Measurements from ENCODE around the gene USP8. TPM values are rescaled to one million over a fixed set of nuclear protein-coding genes. Genes with fewer than 3 reads are reported as not detected.
A peak's percentile ranks its signal among the peaks of the same experiment; 100 is the strongest.

The USP8 gene
- total and polyA plus RNA-seq, 2 of the 4 experiments (the other 2 are of a cell fraction), result 25.4 to 52.2 TPM

- no peak for TF ChIP-seq MAZ (IDR thresholded peaks at IDR 0.05; ENCODE audit: borderline replicate concordance, low read depth, low read length)
- H3K4me2 ChIP-seq (ENCODE audit: low read depth, low read length), result no peak overlapping the region
- no peaks in the 10 kb centered on the region for H3K79me1 ChIP-seq (ENCODE audit: low read depth in 1 of 2, low read length in 2 of 2)
- H3K36me3 ChIP-seq (ENCODE audit: control insufficient read depth, insufficient read depth, low read length), result no peaks in the 10 kb centered on the region
- H3K14ac ChIP-seq (replicated peaks; ENCODE audit: low read depth, low read length), result no peak overlapping the region; the same call in 1 of the 2 replicates
- no peak overlapping the region for H3K4me3 ChIP-seq (ENCODE audit: insufficient read depth, low read depth, low read length)
- 0 out of 2 replicates have a peak overlapping the region, but pooled peaks have one; percentile 39 for H3K4ac ChIP-seq (ENCODE audit: low read depth, low read length)
- intact Hi-C loops (cut with micrococcal nuclease) (no loop called here), in situ Hi-C loops (cut with MboI; ENCODE audit: low sequenced_read_pairs) (no loop called here), dilution Hi-C loops (cut with HindIII; ENCODE audit: low sequenced_read_pairs, unreplicated experiment) (no loop called here)
- H4K91ac ChIP-seq (ENCODE audit: insufficient read depth, low read depth, low read length), result peak overlapping the region; percentile 32
- DNase-seq (peak; percentile 9), ATAC-seq (ENCODE audit: low read depth) (no peak)
- H2BK120ac ChIP-seq (ENCODE audit: low read depth, low read length), result peak overlapping the region; percentile 50
- H3K9me3 ChIP-seq (ENCODE audit: control insufficient read depth, insufficient read depth, low read length), result no peaks in the 10 kb centered on the region
- H2BK15ac ChIP-seq (ENCODE audit: low read depth, low read length), result no peak overlapping the region
- no peak overlapping the region for H3K23ac ChIP-seq (ENCODE audit: low read depth, low read length)
- peaks cover 3% of the 10 kb centered on the region; the same call in 1 of the 2 replicates for H3K9me1 ChIP-seq (ENCODE audit: insufficient read depth, low read length)
- H3K27ac ChIP-seq (ENCODE audit: insufficient read depth, low read length), result no peak overlapping the region
- H3K18ac ChIP-seq (ENCODE audit: low read depth, low read length), result peak overlapping the region; percentile 72
- H4K20me1 ChIP-seq (ENCODE audit: insufficient read depth, low read length), result no peaks in the 10 kb centered on the region
- no peaks in the 10 kb centered on the region for H3K27me3 ChIP-seq (ENCODE audit: control insufficient read depth, insufficient read depth, low read length)
- no peak overlapping the region for H2AFZ ChIP-seq (replicated peaks; ENCODE audit: low read length, poor library complexity)
- no peak overlapping the region for H2AK9ac ChIP-seq (replicated peaks; ENCODE audit: low read depth, low read length, poor library complexity)
- H2BK20ac ChIP-seq (ENCODE audit: low read depth, low read length), result peak overlapping the region; percentile 80; the same call in 1 of the 2 replicates
- ChIA-PET CTCF (no interaction called here), POLR2A (ENCODE audit: unreplicated experiment) (no interaction called here)
- H3K4me1 ChIP-seq (ENCODE audit: control insufficient read depth, insufficient read depth, low read length), result peaks cover 9% of the 10 kb centered on the region
- no TSS peak for BruUV-seq (replicated peaks)
- no peak overlapping the region for H3K9ac ChIP-seq (ENCODE audit: low read depth, low read length)
- peak overlapping the region; percentile 3; the same call in 1 of the 2 replicates for H2AK5ac ChIP-seq (ENCODE audit: low read depth, low read length)
- no CpG with 5 or more reads among the region's 3 CpGs for WGBS, 2 experiments (ENCODE audit: extremely low coverage in 2 of 2, insufficient read length in 1 of 2)
- H4K8ac ChIP-seq (ENCODE audit: low read depth in 2 of 2, low read length in 2 of 2), result peak overlapping the region; percentile 28 to 43; a peak in 2 of 4 replicates
- H3K56ac ChIP-seq (ENCODE audit: extremely low read depth, insufficient read depth, low read length), result no peak overlapping the region
- H4K5ac ChIP-seq (ENCODE audit: low read depth, low read length), result peak overlapping the region; percentile 42; the same call in 1 of the 2 replicates
- H2BK5ac ChIP-seq (ENCODE audit: low read depth, low read length, poor library complexity, severe bottlenecking), result peak overlapping the region; percentile 27
Measured at GRCh38 chr15:50543556-50543955, 119.4 kb downstream of the USP8 start.
